ENCODE results near the gene SAMM50. TPM values are rescaled to one million over a fixed set of nuclear protein-coding genes. Genes with fewer than 3 reads are reported as not detected.

The SAMM50 gene
- total and polyA plus RNA-seq, 2 experiments from 2014 or later = 58.6 to 60.3 TPM

DNA sequence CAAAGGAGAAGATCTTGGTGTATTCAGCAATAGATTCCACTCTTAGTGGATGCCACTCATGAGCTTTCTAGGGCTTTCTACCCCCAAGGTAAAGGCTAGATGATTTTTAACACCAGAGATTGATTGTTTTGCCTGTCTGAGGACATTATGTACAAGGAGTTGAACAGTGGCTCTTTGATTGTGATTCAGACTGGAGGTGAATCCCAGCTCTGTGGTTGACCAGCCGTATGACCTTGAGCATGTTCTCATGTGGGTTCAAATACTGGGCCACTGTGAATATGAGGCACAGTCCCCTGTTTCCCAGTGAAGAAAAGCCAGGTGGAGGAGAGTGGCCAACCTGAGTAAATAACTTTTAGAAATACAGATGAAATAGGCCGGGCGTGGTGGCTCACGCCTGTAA is 44.9 kb downstream of the SAMM50 start:
- no peak overlapping the region for H3K27ac ChIP-seq (ENCODE audit: low read depth)
- Mint-ChIP-seq H3K36me3 (ENCODE audit: low read depth) (peaks cover 29% of the 10 kb centered on the region), H3K27me3 (ENCODE audit: insufficient read depth, low read depth, poor library complexity) (peaks cover 3% of the 10 kb centered on the region), H3K9me3 (no peaks in the 10 kb centered on the region), H3K4me1 (peaks cover 9% of the 10 kb centered on the region; the same call in 2 of the 3 replicates), H3K27ac (no peak overlapping the region), H3K4me3 (no peak overlapping the region)
- no peaks in the 10 kb centered on the region for H3K9me2 ChIP-seq (ENCODE audit: insufficient read depth)
- DNase-seq (ENCODE audit: low spot score) (no peak), ATAC-seq (no peak)
- H3F3A ChIP-seq (replicated peaks; ENCODE audit: low read depth) = 0 out of 2 replicates have a peak, but pooled peaks cover 3% of the 10 kb centered on the region
- peaks cover 8% of the 10 kb centered on the region; the same call in 1 of the 2 replicates for H3K36me3 ChIP-seq (ENCODE audit: insufficient read depth)
- H3K27me3 ChIP-seq (ENCODE audit: insufficient read depth) = no peaks in the 10 kb centered on the region
- no peaks in the 10 kb centered on the region; the same call in 1 of the 2 replicates for H3K4me1 ChIP-seq (ENCODE audit: insufficient read depth)
- no peak for TF ChIP-seq ZNF114 (CRISPR knock-in tag; IDR thresholded peaks at IDR 0.05)
- TF ChIP-seq ZNF331 (CRISPR knock-in tag; IDR thresholded peaks at IDR 0.05; ENCODE audit: low read depth) = no peak
- TF ChIP-seq, protein P1, sequence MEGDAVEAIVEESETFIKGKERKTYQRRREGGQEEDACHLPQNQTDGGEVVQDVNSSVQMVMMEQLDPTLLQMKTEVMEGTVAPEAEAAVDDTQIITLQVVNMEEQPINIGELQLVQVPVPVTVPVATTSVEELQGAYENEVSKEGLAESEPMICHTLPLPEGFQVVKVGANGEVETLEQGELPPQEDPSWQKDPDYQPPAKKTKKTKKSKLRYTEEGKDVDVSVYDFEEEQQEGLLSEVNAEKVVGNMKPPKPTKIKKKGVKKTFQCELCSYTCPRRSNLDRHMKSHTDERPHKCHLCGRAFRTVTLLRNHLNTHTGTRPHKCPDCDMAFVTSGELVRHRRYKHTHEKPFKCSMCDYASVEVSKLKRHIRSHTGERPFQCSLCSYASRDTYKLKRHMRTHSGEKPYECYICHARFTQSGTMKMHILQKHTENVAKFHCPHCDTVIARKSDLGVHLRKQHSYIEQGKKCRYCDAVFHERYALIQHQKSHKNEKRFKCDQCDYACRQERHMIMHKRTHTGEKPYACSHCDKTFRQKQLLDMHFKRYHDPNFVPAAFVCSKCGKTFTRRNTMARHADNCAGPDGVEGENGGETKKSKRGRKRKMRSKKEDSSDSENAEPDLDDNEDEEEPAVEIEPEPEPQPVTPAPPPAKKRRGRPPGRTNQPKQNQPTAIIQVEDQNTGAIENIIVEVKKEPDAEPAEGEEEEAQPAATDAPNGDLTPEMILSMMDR (conservative IDR thresholded peaks at IDR 0.05; ENCODE audit: low read depth in 2 of 2) = no peak
- no peak for TF ChIP-seq CREB1 (CRISPR knock-in tag; IDR thresholded peaks at IDR 0.05; ENCODE audit: low read depth)
- TF ChIP-seq EZH2 (IDR thresholded peaks at IDR 0.05; ENCODE audit: low read depth, unreplicated experiment) = no peak
- TF ChIP-seq POLR2AphosphoS5 (IDR thresholded peaks at IDR 0.05; ENCODE audit: low read depth) = no peak
- no peak for TF ChIP-seq JUNB (IDR thresholded peaks at IDR 0.05; ENCODE audit: unreplicated experiment)
- TF ChIP-seq, protein P2, sequence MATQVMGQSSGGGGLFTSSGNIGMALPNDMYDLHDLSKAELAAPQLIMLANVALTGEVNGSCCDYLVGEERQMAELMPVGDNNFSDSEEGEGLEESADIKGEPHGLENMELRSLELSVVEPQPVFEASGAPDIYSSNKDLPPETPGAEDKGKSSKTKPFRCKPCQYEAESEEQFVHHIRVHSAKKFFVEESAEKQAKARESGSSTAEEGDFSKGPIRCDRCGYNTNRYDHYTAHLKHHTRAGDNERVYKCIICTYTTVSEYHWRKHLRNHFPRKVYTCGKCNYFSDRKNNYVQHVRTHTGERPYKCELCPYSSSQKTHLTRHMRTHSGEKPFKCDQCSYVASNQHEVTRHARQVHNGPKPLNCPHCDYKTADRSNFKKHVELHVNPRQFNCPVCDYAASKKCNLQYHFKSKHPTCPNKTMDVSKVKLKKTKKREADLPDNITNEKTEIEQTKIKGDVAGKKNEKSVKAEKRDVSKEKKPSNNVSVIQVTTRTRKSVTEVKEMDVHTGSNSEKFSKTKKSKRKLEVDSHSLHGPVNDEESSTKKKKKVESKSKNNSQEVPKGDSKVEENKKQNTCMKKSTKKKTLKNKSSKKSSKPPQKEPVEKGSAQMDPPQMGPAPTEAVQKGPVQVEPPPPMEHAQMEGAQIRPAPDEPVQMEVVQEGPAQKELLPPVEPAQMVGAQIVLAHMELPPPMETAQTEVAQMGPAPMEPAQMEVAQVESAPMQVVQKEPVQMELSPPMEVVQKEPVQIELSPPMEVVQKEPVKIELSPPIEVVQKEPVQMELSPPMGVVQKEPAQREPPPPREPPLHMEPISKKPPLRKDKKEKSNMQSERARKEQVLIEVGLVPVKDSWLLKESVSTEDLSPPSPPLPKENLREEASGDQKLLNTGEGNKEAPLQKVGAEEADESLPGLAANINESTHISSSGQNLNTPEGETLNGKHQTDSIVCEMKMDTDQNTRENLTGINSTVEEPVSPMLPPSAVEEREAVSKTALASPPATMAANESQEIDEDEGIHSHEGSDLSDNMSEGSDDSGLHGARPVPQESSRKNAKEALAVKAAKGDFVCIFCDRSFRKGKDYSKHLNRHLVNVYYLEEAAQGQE (IDR thresholded peaks at IDR 0.05; ENCODE audit: unreplicated experiment) = no peak
- TF ChIP-seq, protein P3, sequence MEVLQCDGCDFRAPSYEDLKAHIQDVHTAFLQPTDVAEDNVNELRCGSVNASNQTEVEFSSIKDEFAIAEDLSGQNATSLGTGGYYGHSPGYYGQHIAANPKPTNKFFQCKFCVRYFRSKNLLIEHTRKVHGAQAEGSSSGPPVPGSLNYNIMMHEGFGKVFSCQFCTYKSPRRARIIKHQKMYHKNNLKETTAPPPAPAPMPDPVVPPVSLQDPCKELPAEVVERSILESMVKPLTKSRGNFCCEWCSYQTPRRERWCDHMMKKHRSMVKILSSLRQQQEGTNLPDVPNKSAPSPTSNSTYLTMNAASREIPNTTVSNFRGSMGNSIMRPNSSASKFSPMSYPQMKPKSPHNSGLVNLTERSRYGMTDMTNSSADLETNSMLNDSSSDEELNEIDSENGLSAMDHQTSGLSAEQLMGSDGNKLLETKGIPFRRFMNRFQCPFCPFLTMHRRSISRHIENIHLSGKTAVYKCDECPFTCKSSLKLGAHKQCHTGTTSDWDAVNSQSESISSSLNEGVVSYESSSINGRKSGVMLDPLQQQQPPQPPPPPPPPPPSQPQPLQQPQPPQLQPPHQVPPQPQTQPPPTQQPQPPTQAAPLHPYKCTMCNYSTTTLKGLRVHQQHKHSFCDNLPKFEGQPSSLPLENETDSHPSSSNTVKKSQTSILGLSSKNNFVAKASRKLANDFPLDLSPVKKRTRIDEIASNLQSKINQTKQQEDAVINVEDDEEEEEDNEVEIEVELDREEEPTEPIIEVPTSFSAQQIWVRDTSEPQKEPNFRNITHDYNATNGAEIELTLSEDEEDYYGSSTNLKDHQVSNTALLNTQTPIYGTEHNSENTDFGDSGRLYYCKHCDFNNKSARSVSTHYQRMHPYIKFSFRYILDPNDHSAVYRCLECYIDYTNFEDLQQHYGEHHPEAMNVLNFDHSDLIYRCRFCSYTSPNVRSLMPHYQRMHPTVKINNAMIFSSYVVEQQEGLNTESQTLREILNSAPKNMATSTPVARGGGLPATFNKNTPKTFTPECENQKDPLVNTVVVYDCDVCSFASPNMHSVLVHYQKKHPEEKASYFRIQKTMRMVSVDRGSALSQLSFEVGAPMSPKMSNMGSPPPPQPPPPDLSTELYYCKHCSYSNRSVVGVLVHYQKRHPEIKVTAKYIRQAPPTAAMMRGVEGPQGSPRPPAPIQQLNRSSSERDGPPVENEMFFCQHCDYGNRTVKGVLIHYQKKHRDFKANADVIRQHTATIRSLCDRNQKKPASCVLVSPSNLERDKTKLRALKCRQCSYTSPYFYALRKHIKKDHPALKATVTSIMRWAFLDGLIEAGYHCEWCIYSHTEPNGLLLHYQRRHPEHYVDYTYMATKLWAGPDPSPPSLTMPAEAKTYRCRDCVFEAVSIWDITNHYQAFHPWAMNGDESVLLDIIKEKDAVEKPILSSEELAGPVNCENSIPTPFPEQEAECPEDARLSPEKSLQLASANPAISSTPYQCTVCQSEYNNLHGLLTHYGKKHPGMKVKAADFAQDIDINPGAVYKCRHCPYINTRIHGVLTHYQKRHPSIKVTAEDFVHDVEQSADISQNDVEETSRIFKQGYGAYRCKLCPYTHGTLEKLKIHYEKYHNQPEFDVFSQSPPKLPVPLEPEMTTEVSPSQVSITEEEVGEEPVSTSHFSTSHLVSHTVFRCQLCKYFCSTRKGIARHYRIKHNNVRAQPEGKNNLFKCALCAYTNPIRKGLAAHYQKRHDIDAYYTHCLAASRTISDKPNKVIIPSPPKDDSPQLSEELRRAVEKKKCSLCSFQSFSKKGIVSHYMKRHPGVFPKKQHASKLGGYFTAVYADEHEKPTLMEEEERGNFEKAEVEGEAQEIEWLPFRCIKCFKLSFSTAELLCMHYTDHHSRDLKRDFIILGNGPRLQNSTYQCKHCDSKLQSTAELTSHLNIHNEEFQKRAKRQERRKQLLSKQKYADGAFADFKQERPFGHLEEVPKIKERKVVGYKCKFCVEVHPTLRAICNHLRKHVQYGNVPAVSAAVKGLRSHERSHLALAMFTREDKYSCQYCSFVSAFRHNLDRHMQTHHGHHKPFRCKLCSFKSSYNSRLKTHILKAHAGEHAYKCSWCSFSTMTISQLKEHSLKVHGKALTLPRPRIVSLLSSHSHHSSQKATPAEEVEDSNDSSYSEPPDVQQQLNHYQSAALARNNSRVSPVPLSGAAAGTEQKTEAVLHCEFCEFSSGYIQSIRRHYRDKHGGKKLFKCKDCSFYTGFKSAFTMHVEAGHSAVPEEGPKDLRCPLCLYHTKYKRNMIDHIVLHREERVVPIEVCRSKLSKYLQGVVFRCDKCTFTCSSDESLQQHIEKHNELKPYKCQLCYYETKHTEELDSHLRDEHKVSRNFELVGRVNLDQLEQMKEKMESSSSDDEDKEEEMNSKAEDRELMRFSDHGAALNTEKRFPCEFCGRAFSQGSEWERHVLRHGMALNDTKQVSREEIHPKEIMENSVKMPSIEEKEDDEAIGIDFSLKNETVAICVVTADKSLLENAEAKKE (CRISPR knock-in tag; IDR thresholded peaks at IDR 0.05) = no peak
- TF ChIP-seq, protein P4, sequence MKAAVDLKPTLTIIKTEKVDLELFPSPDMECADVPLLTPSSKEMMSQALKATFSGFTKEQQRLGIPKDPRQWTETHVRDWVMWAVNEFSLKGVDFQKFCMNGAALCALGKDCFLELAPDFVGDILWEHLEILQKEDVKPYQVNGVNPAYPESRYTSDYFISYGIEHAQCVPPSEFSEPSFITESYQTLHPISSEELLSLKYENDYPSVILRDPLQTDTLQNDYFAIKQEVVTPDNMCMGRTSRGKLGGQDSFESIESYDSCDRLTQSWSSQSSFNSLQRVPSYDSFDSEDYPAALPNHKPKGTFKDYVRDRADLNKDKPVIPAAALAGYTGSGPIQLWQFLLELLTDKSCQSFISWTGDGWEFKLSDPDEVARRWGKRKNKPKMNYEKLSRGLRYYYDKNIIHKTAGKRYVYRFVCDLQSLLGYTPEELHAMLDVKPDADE (IDR thresholded peaks at IDR 0.05) = no peak
- TF ChIP-seq EZH2phosphoT487 (IDR thresholded peaks at IDR 0.05; ENCODE audit: unreplicated experiment) = no peak
- TF ChIP-seq STAT1 (IDR thresholded peaks at IDR 0.05; ENCODE audit: unreplicated experiment) = no peak
- TF ChIP-seq NANOG (IDR thresholded peaks at IDR 0.05; ENCODE audit: borderline replicate concordance) = no peak
- no peak overlapping the region for H2AFZ ChIP-seq
- no peak overlapping the region for H3K4me2 ChIP-seq
- no peak overlapping the region for H3K4me3 ChIP-seq
- H4K20me1 ChIP-seq (replicated peaks; ENCODE audit: insufficient read depth) = no peaks in the 10 kb centered on the region; the same call in 1 of the 2 replicates
- no peaks in the 10 kb centered on the region for H3K79me2 ChIP-seq (replicated peaks; ENCODE audit: insufficient read depth)
